H9 (cell line): Measurements from ENCODE around the gene APBB2. TPM values are rescaled to one million over a fixed set of nuclear protein-coding genes. Genes with fewer than 3 reads are reported as not detected.

ENCODE experiments used
- DNase-seq: peaks from one replicate; pipeline ENCODE4 v3.0.0-alpha.2; 2017
- H2AFZ ChIP-seq: one replicate; pipeline ENCODE4 v1.6.1; 2013; ENCODE audit warnings: mild to moderate bottlenecking, low read length, control low read depth, moderate library complexity
- H2AK5ac ChIP-seq: 2 replicates; pipeline ENCODE4 v1.6.1; 2013; ENCODE audit warnings: low read length, control low read depth, mixed read lengths; ENCODE audit not compliant: insufficient read length
- H2BK120ac ChIP-seq: one replicate; pipeline ENCODE4 v1.6.1; 2013; ENCODE audit warnings: low read depth, mild to moderate bottlenecking, low read length, control low read depth, inconsistent platforms; ENCODE audit not compliant: poor library complexity, severe bottlenecking
- H2BK12ac ChIP-seq: 2 replicates; pipeline ENCODE4 v1.6.1; 2013; ENCODE audit warnings: low read length, control low read depth, mixed read lengths, low read depth; ENCODE audit not compliant: insufficient read length
- H2BK15ac ChIP-seq: 2 replicates; pipeline ENCODE4 v1.6.1; 2013; ENCODE audit warnings: low read depth, low read length, control low read depth
- H2BK20ac ChIP-seq: one replicate; pipeline ENCODE4 v1.6.1; 2013; ENCODE audit warnings: low read depth, mild to moderate bottlenecking, low read length, control low read depth, inconsistent platforms; ENCODE audit not compliant: poor library complexity, severe bottlenecking
- H2BK5ac ChIP-seq: 2 replicates; pipeline ENCODE4 v1.6.1; 2013; ENCODE audit warnings: low read length, control low read depth, mixed read lengths; ENCODE audit not compliant: insufficient read length
- H3K14ac ChIP-seq: 2 replicates; pipeline ENCODE4 v1.6.1; 2013; ENCODE audit warnings: low read length, control low read depth; ENCODE audit not compliant: insufficient read depth
- H3K18ac ChIP-seq: 2 replicates; pipeline ENCODE4 v1.6.1; 2013; ENCODE audit warnings: low read depth, mild to moderate bottlenecking, mixed read lengths, low read length, control low read depth; ENCODE audit not compliant: insufficient read length
- H3K23ac ChIP-seq: 2 replicates; pipeline ENCODE4 v1.6.1; 2013; ENCODE audit warnings: low read length, control low read depth, mixed read lengths, low read depth; ENCODE audit not compliant: insufficient read length
- H3K23me2 ChIP-seq: 2 replicates; pipeline ENCODE4 v1.6.1; 2013; ENCODE audit warnings: low read depth, mild to moderate bottlenecking, mixed read lengths, low read length, control low read depth; ENCODE audit not compliant: insufficient read length, poor library complexity, severe bottlenecking
- H3K27ac ChIP-seq: 2 replicates; pipeline ENCODE4 v1.5.1; 2013; ENCODE audit warnings: low read length, control low read depth, mixed read lengths, low read depth; ENCODE audit not compliant: insufficient read length
- H3K27me3 ChIP-seq: 2 replicates; pipeline ENCODE4 v1.6.1; 2013; ENCODE audit warnings: low read length, control low read depth, inconsistent platforms; ENCODE audit not compliant: insufficient read depth
- H3K4ac ChIP-seq: 2 replicates; pipeline ENCODE4 v1.6.1; 2013; ENCODE audit warnings: low read depth, mild to moderate bottlenecking, control low read depth, inconsistent platforms, low read length, moderate library complexity
- H3K4me1 ChIP-seq: 2 replicates; pipeline ENCODE4 v1.6.1; 2013; ENCODE audit warnings: low read length, control low read depth, inconsistent platforms; ENCODE audit not compliant: insufficient read depth
- H3K4me2 ChIP-seq: 2 replicates; pipeline ENCODE4 v1.6.1; 2013; ENCODE audit warnings: low read length, control low read depth, mixed read lengths; ENCODE audit not compliant: insufficient read length, insufficient read depth
- H3K56ac ChIP-seq: 2 replicates; pipeline ENCODE4 v1.6.1; 2013; ENCODE audit warnings: low read depth, mild to moderate bottlenecking, mixed read lengths, low read length, control low read depth; ENCODE audit not compliant: insufficient read length
- H3K79me1 ChIP-seq: 2 replicates; pipeline ENCODE4 v1.6.1; 2013; ENCODE audit warnings: low read depth, mild to moderate bottlenecking, moderate library complexity, low read length, control low read depth, inconsistent platforms; ENCODE audit not compliant: insufficient read depth, poor library complexity, severe bottlenecking
- H3K79me2 ChIP-seq: 2 replicates; pipeline ENCODE4 v1.6.1; 2013; ENCODE audit warnings: low read length, control low read depth, inconsistent platforms; ENCODE audit not compliant: insufficient read depth
- H3K9ac ChIP-seq: 2 replicates; pipeline ENCODE4 v1.6.1; 2013; ENCODE audit warnings: low read length, control low read depth, mixed read lengths; ENCODE audit not compliant: insufficient read length; ENCODE audit errors: extremely low read depth
- H3K9me3 ChIP-seq: one replicate; pipeline ENCODE4 v1.6.1; 2013; ENCODE audit warnings: low read depth, low read length, inconsistent platforms; ENCODE audit not compliant: control insufficient read depth
- H3T11ph ChIP-seq: one replicate; pipeline ENCODE4 v1.6.1; 2013; ENCODE audit warnings: mild to moderate bottlenecking, low read length, control low read depth, inconsistent platforms
- H4K20me1 ChIP-seq: one replicate; pipeline ENCODE4 v1.6.1; 2013; ENCODE audit not compliant: control insufficient read depth, insufficient read length, insufficient read depth
- H4K5ac ChIP-seq: 2 replicates; pipeline ENCODE4 v1.6.1; 2013; ENCODE audit warnings: low read depth, mild to moderate bottlenecking, mixed read lengths, low read length, control low read depth; ENCODE audit not compliant: insufficient read length
- H4K8ac ChIP-seq: replicated peaks from 2 replicates; pipeline ENCODE4 v1.6.1; 2013; ENCODE audit warnings: low read length, control low read depth, mixed read lengths, low read depth; ENCODE audit not compliant: insufficient read length
- H4K91ac ChIP-seq: 2 replicates; pipeline ENCODE4 v1.6.1; 2013; ENCODE audit warnings: low read depth, mild to moderate bottlenecking, moderate library complexity, mixed read lengths, low read length, control low read depth; ENCODE audit not compliant: insufficient read length
- H3K27ac Mint-ChIP-seq, 3 experiments: 2 replicates in 2 of 3; 3 replicates in 1 of 3; pipeline ENCODE4 v1.8.0; 2020 to 2021; ENCODE audit warnings: mixed read lengths in 3 of 3, mild to moderate bottlenecking in 1 of 3, moderate library complexity in 1 of 3
- H3K27me3 Mint-ChIP-seq: 2 replicates; pipeline ENCODE4 v1.8.0; 2021; ENCODE audit warnings: low read depth, mild to moderate bottlenecking, moderate library complexity, mixed read lengths
- H3K36me3 Mint-ChIP-seq, 3 experiments: 2 replicates in 2 of 3; 3 replicates in 1 of 3; pipeline ENCODE4 v1.8.0; 2020 to 2021; ENCODE audit warnings: low read depth in 3 of 3, mixed read lengths in 3 of 3; ENCODE audit not compliant: insufficient read depth in 1 of 3
- H3K4me1 Mint-ChIP-seq, 2 experiments: 2 replicates each; pipeline ENCODE4 v1.8.0; 2020; ENCODE audit warnings: mixed read lengths in 2 of 2
- H3K4me3 Mint-ChIP-seq, 2 experiments: 2 replicates in 1 of 2; 3 replicates in 1 of 2; pipeline ENCODE4 v1.8.0; 2020 to 2021; ENCODE audit warnings: mild to moderate bottlenecking in 2 of 2, mixed read lengths in 2 of 2, moderate library complexity in 1 of 2
- H3K9me3 Mint-ChIP-seq, 2 experiments: 2 replicates in 1 of 2; 3 replicates in 1 of 2; pipeline ENCODE4 v1.8.0; 2020; ENCODE audit warnings: mild to moderate bottlenecking in 2 of 2, mixed read lengths in 2 of 2, moderate library complexity in 1 of 2
- WGBS: extraction: QIAGEN DNeasy Blood & Tissue Kit; methylation state at CpG from one replicate; pipeline ENCODE4 v1.1.7; 2013; ENCODE audit warnings: missing lambda C conversion rate, low lambda C conversion rate, mixed read lengths; ENCODE audit not compliant: insufficient read length; ENCODE audit errors: extremely low coverage; 5-methylcytosine and 5-hydroxymethylcytosine counted together
- total RNA-seq: library from RNA; stranded (reverse); gene quantifications from 2 replicates; pipeline ENCODE4 v1.2.1, GENCODE V29; 2021
- TF ChIP-seq, protein P1 (sequence below): fragments of 200-600 bp; sonication (generic); conservative IDR thresholded peaks from 3 replicates; pipeline ENCODE4 v1.8.0; 2021; ENCODE audit warnings: antibody characterized with exemption, mild to moderate bottlenecking

APBB2 gene
- total RNA-seq, 1 experiment from 2014 or later, result 39.6 TPM

- H3K27ac ChIP-seq, result no peak overlapping the region
- no peak overlapping the region for H3K4me3 Mint-ChIP-seq
- no peaks in the 10 kb centered on the region for H4K20me1 ChIP-seq
- H3K23me2 ChIP-seq, result no peaks in the 10 kb centered on the region
- no peak overlapping the region for H3T11ph ChIP-seq
- H2BK12ac ChIP-seq, result no peak overlapping the region
- H3K27ac Mint-ChIP-seq, result no peak overlapping the region; a peak in 1 of 7 replicates
- no peak overlapping the region for H3K14ac ChIP-seq
- H3K23ac ChIP-seq, result no peak overlapping the region
- H3K27me3 Mint-ChIP-seq, result no peaks in the 10 kb centered on the region
- peaks cover 18 to 20% of the 10 kb centered on the region in 2 experiments for H3K4me1 Mint-ChIP-seq
- TF ChIP-seq, protein P1, sequence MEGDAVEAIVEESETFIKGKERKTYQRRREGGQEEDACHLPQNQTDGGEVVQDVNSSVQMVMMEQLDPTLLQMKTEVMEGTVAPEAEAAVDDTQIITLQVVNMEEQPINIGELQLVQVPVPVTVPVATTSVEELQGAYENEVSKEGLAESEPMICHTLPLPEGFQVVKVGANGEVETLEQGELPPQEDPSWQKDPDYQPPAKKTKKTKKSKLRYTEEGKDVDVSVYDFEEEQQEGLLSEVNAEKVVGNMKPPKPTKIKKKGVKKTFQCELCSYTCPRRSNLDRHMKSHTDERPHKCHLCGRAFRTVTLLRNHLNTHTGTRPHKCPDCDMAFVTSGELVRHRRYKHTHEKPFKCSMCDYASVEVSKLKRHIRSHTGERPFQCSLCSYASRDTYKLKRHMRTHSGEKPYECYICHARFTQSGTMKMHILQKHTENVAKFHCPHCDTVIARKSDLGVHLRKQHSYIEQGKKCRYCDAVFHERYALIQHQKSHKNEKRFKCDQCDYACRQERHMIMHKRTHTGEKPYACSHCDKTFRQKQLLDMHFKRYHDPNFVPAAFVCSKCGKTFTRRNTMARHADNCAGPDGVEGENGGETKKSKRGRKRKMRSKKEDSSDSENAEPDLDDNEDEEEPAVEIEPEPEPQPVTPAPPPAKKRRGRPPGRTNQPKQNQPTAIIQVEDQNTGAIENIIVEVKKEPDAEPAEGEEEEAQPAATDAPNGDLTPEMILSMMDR, result peak; percentile 38; the same call in 2 of the 3 replicates
- no peak overlapping the region for H3K56ac ChIP-seq
- no peak overlapping the region for H3K18ac ChIP-seq
- H3K4me2 ChIP-seq, result no peak overlapping the region
- no peaks in the 10 kb centered on the region for H3K9me3 ChIP-seq
- no peak overlapping the region for H4K8ac ChIP-seq
- no CpG with 5 or more reads among the region's 4 CpGs for WGBS
- H3K79me2 ChIP-seq, result peaks cover 5% of the 10 kb centered on the region; the same call in 1 of the 2 replicates
- H2BK15ac ChIP-seq, result no peak overlapping the region
- H3K27me3 ChIP-seq, result no peaks in the 10 kb centered on the region
- H2AK5ac ChIP-seq, result no peak overlapping the region
- no peaks in the 10 kb centered on the region for H3K79me1 ChIP-seq
- no peak overlapping the region for H2BK120ac ChIP-seq
- H2BK20ac ChIP-seq, result no peak overlapping the region
- no peak overlapping the region for H2AFZ ChIP-seq
- no peak for DNase-seq
- H3K4ac ChIP-seq, result no peak overlapping the region
- H3K9ac ChIP-seq, result no peak overlapping the region
- H3K9me3 Mint-ChIP-seq, result no peaks in the 10 kb centered on the region
- no peak overlapping the region for H4K5ac ChIP-seq
- H3K4me1 ChIP-seq, result 0 out of 2 replicates have a peak, but pooled peaks cover 3% of the 10 kb centered on the region
- no peak overlapping the region for H2BK5ac ChIP-seq
- no peak overlapping the region for H4K91ac ChIP-seq
- H3K36me3 Mint-ChIP-seq, result peaks cover 12 to 38% (median 16%) of the 10 kb centered on the region in 3 experiments; a peak in 6 of 7 replicates
These were observed 375.6 kb downstream of the APBB2 start for GRCh38 chr4:40838742-40839141.
